ENCODE data around the gene PLEKHG4. TPM values are rescaled to one million over a fixed set of nuclear protein-coding genes. Genes with fewer than 3 reads are reported as not detected.

The PLEKHG4 gene
- polyA plus RNA-seq, 6 donors from 2014 or later, result 0.13 to 6.0 (median 0.62) TPM; not detected in 1

DNA sequence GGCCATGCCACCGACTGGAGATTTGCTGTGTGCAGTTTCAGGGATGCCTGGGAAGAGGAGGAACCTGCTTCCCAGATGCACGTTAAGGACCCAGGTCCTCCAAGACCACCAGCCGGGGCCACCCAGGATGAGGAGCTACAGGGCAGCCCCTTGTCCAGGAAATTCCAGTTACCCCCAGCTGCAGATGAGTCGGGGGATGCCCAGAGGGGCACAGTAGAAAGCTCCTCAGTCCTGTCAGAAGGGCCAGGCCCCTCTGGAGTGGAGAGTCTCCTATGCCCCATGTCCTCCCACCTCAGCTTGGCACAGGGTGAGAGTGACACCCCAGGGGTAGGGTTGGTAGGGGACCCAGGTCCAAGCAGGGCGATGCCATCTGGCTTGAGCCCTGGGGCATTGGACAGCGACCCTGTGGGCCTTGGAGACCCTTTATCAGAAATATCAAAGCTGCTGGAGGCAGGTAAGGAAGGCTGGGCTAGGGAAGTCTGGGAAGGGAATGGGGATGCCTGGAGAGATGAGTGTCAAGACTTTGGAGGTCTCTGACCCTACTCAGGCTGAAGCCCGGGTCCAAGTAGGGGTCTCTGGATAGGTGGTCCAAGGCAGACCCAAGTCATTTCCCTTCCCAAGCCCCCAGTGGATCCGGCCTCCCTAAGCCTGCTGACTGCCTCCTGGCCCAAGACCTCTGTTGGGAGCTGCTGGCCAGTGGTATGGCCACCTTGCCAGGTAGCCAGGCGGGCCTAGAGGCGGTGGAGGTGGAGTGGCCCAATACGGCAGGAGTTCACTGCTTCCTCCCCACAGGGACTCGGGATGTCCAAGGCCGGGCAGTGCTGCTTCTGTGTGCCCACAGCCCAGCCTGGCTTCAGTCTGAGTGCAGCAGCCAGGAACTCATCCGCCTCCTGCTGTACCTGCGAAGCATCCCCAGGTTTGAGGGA is 1.0 kb downstream of the PLEKHG4 start:
- DNase-seq (no peak), ATAC-seq (ENCODE audit: low read depth in 2 of 2) (no peak)
- Mint-ChIP-seq H3K36me3 (peaks cover 0 to 7% of the 10 kb centered on the region in 2 donors), H3K27ac (no peak overlapping the region), H3K27me3 (no peaks in the 10 kb centered on the region), H3K4me1 (peaks cover 9 to 15% (median 14%) of the 10 kb centered on the region in 3 donors), H3K9me3 (no peaks in the 10 kb centered on the region), H3K4me3 (peak overlapping the region in 6 of 8 donors; percentile 15 to 83 (median 46))

GRCh38 chr16:67281536-67282446 is 2.5 kb downstream of the PLEKHG4 start:
- H3K4me1 Mint-ChIP-seq, result peaks cover 9 to 14% (median 10%) of the 10 kb centered on the region in 3 donors
- DNase-seq (no peak), ATAC-seq (ENCODE audit: low read depth in 2 of 2) (no peak)
- H3K36me3 Mint-ChIP-seq, result peaks cover 0 to under 1% of the 10 kb centered on the region in 2 donors
- H3K9me3 Mint-ChIP-seq, result no peaks in the 10 kb centered on the region
- no peaks in the 10 kb centered on the region for H3K27me3 Mint-ChIP-seq
- peak overlapping the region in 2 of 8 donors; percentile 30 to 43 for H3K4me3 Mint-ChIP-seq
- H3K27ac Mint-ChIP-seq, result no peak overlapping the region

DNA sequence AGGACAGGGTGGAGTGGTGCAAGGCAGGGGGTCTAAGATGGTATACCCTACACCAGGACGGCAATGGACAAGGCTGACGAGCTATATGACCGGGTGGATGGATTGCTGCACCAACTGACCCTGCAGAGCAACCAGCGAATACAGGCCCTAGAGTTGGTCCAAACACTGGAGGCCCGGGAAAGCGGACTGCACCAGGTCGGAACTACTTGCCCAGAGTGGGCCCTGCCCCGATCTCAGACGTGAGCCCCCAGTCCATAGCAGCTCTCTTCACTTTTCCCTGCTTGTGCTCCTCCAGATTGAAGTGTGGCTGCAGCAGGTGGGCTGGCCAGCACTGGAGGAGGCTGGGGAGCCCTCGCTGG is 3.1 kb downstream of the PLEKHG4 start:
- no peaks in the 10 kb centered on the region for H3K9me3 Mint-ChIP-seq
- no peak overlapping the region for H3K27ac Mint-ChIP-seq

DNA sequence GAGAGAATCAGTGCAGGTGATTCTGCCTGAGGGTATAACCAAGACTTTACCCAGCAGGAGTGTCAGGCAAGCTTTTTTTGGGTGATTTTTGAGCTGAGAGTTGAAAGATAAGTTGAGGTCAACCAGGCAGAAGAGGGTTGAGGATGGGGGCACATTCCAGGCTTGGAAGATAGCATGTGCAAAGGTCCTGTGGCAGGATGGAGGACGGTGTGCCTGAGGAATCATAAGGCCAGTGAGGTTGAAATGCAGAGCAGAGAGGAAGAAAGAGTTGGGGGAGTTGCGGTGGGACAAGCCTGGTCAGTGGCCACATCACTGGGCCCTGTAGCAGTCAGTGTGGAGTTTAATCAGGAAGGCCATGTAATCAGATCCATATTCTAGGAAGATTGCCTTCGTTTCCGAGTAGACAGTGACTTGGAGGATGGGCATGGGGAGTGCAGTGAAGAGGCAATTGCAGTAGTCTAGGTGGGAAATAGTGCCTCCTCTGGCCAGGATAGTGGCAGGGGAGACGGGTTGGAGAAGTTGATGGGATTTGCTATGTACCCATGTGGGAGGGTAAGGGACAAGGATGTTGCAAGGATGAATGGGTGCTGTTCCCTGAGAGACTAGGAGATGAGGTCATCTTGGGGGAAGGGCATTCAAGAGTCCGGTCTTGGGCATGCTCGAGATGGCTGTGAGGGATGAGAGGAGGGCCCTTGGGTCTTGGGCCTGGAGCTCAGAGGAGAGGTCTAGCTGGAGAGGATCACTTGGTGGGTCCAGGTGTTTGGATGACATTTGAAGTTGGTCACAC is 3.9 kb downstream of the PLEKHG4 start:
- H3K27me3 Mint-ChIP-seq, result no peaks in the 10 kb centered on the region

More for the DNA sequence above, 3.1 kb downstream of the PLEKHG4 start:
- H3K27me3 Mint-ChIP-seq, result no peaks in the 10 kb centered on the region
- no peak for ATAC-seq (ENCODE audit: low read depth in 2 of 2)
- no peaks in the 10 kb centered on the region for H3K36me3 Mint-ChIP-seq
- no peak for DNase-seq
- no peak overlapping the region for H3K4me3 Mint-ChIP-seq
- H3K4me1 Mint-ChIP-seq, result peaks cover 8 to 13% (median 10%) of the 10 kb centered on the region in 3 donors

GRCh38 chr16:67283826-67284555 is 4.7 kb downstream of the PLEKHG4 start:
- Mint-ChIP-seq H3K27me3 (no peaks in the 10 kb centered on the region), H3K27ac (peak overlapping the region in 3 of 6 donors; percentile 77 to 95 (median 78)), H3K36me3 (no peaks in the 10 kb centered on the region), H3K4me3 (no peak overlapping the region), H3K4me1 (peaks cover 0 to 5% (median 0%) of the 10 kb centered on the region in 3 donors), H3K9me3 (no peaks in the 10 kb centered on the region)
- DNase-seq (no peak), ATAC-seq (ENCODE audit: low read depth in 2 of 2) (no peak)

More for the DNA sequence above, 3.9 kb downstream of the PLEKHG4 start:
- ATAC-seq (ENCODE audit: low read depth in 2 of 2) (no peak), DNase-seq (no peak)
- Mint-ChIP-seq H3K9me3 (no peaks in the 10 kb centered on the region), H3K4me3 (no peak overlapping the region), H3K4me1 (peaks cover 5 to 10% (median 6%) of the 10 kb centered on the region in 3 donors), H3K27ac (peak overlapping the region in 3 of 6 donors; percentile 7 to 77 (median 59)), H3K36me3 (no peaks in the 10 kb centered on the region)

DNA sequence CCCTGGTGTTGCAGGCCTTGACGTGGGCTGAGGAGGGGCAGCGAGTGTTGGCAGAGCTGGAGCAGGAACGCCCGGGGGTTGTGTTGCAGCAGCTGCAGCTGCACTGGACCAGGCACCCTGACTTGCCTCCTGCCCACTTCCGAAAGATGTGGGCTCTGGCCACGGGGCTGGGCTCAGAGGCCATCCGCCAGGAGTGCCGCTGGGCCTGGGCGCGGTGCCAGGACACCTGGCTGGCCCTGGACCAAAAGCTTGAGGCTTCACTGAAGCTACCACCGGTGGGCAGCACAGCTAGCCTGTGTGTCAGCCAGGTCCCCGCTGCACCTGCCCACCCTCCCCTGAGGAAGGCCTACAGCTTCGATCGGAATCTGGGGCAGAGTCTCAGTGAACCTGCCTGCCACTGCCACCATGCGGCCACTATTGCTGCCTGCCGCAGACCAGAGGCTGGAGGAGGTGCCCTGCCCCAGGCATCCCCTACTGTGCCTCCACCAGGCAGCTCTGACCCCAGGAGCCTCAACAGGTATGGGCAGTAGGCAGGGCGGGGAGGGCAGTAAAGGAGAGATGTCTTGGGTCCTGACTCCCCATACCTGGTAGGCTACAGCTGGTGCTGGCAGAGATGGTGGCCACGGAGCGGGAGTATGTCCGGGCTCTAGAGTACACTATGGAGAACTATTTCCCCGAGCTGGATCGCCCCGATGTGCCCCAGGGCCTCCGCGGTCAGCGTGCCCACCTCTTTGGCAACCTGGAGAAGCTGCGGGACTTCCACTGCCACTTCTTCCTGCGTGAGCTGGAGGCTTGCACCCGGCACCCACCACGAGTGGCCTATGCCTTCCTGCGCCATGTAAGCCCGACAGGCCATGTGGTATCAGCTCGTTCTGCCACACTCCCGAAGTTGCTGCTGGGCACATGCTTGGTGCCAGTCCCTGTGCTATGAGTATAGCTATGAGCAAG is 5.6 kb downstream of the PLEKHG4 start:
- DNase-seq, result no peak
- H3K4me1 Mint-ChIP-seq, result peaks cover 0 to 5% (median 0%) of the 10 kb centered on the region in 3 donors
- no peak overlapping the region for H3K27ac Mint-ChIP-seq
- no peaks in the 10 kb centered on the region for H3K9me3 Mint-ChIP-seq
- ATAC-seq (ENCODE audit: low read depth in 2 of 2), result no peak
- no peaks in the 10 kb centered on the region for H3K27me3 Mint-ChIP-seq
- H3K36me3 Mint-ChIP-seq, result no peaks in the 10 kb centered on the region
- H3K4me3 Mint-ChIP-seq, result peak overlapping the region in 1 of 8 donors; percentile 37

GRCh38 chr16:67286441-67287235 is 7.3 kb downstream of the PLEKHG4 start:
- Mint-ChIP-seq H3K4me3 (no peak overlapping the region), H3K4me1 (peaks cover 0 to 5% (median 0%) of the 10 kb centered on the region in 3 donors), H3K9me3 (no peaks in the 10 kb centered on the region), H3K27me3 (no peaks in the 10 kb centered on the region), H3K36me3 (no peaks in the 10 kb centered on the region), H3K27ac (no peak overlapping the region)
- ATAC-seq (ENCODE audit: low read depth in 2 of 2), result no peak
- DNase-seq, result no peak

GRCh38 chr16:67287960-67288359 is 8.6 kb downstream of the PLEKHG4 start:
- Mint-ChIP-seq H3K4me3 (no peak overlapping the region), H3K9me3 (no peaks in the 10 kb centered on the region), H3K27me3 (no peaks in the 10 kb centered on the region), H3K27ac (no peak overlapping the region), H3K36me3 (no peaks in the 10 kb centered on the region), H3K4me1 (peaks cover 0 to 5% (median 0%) of the 10 kb centered on the region in 3 donors)
- ATAC-seq (ENCODE audit: low read depth in 2 of 2) (no peak), DNase-seq (no peak)

- no peak for DNase-seq
- H3K9me3 Mint-ChIP-seq, result no peaks in the 10 kb centered on the region
- no peak overlapping the region for H3K4me3 Mint-ChIP-seq
- H3K27me3 Mint-ChIP-seq, result no peaks in the 10 kb centered on the region
- H3K27ac Mint-ChIP-seq, result no peak overlapping the region
- no peak for ATAC-seq (ENCODE audit: low read depth in 2 of 2)
- H3K4me1 Mint-ChIP-seq, result no peaks in the 10 kb centered on the region
- H3K36me3 Mint-ChIP-seq, result no peaks in the 10 kb centered on the region
Observed at GRCh38 chr16:67291461-67291860, 12.1 kb downstream of the PLEKHG4 start.

GRCh38 chr16:67294171-67294757 is 14.9 kb downstream of the PLEKHG4 start:
- peaks cover 0 to 6% (median 5%) of the 10 kb centered on the region in 3 donors for H3K27me3 Mint-ChIP-seq
- H3K36me3 Mint-ChIP-seq, result no peaks in the 10 kb centered on the region
- no peak overlapping the region for H3K27ac Mint-ChIP-seq
- no peak for ATAC-seq (ENCODE audit: low read depth in 2 of 2)
- no peak overlapping the region for H3K4me3 Mint-ChIP-seq
- no peak for DNase-seq
- no peaks in the 10 kb centered on the region for H3K4me1 Mint-ChIP-seq
- H3K9me3 Mint-ChIP-seq, result no peaks in the 10 kb centered on the region

DNA sequence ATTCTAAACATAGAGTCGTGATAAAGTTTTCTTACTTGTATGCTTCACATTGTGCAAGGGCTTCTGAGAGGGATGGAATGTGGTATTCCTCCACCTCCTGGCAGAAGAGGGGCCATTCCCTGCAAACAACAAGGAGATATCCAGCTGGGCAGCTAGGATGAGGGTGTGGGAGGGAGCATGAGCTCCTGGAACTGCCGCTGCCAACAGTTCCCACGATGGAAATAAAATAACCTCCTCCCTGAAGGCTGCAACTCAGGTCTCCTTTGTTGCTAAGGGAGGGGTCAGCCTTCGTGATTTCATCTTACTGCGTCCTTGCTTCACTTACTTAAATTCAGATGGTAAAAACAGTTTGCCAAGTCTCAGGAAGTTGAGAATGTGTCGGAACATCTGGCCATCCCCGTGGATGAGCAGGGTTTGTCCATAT is 15.6 kb downstream of the PLEKHG4 start:
- no peak for DNase-seq
- no peaks in the 10 kb centered on the region for H3K4me1 Mint-ChIP-seq
- H3K36me3 Mint-ChIP-seq, result no peaks in the 10 kb centered on the region
- H3K9me3 Mint-ChIP-seq, result no peaks in the 10 kb centered on the region
- H3K27ac Mint-ChIP-seq, result no peak overlapping the region
- peaks cover 0 to 6% (median 5%) of the 10 kb centered on the region in 3 donors for H3K27me3 Mint-ChIP-seq
- no peak for ATAC-seq (ENCODE audit: low read depth in 2 of 2)
- H3K4me3 Mint-ChIP-seq, result no peak overlapping the region
